ENCODE data around the gene TSC2.

TSC2 gene

GRCh38 chr16:2044541-2044940, 3.2 kb upstream of the TSC2 start:
- DNase-seq = no peak

GRCh38 chr16:2045965-2046892, 1.6 kb upstream of the TSC2 start:
- DNase-seq = no peak

GRCh38 chr16:2046893-2047329, 874 bp upstream of the TSC2 start:
- DNase-seq = no peak

- no peak for DNase-seq
Measured at GRCh38 chr16:2048116-2048543, 345 bp downstream of the TSC2 start.

GRCh38 chr16:2053211-2053610, 5.4 kb downstream of the TSC2 start:
- DNase-seq = no peak

- no peak for DNase-seq
Measured at GRCh38 chr16:2053897-2054296, 6.1 kb downstream of the TSC2 start.

- peak; percentile 94 for DNase-seq
Measured at GRCh38 chr16:2054543-2055245, 6.9 kb downstream of the TSC2 start.

- no peak for DNase-seq
Measured at GRCh38 chr16:2056077-2056476, 8.3 kb downstream of the TSC2 start.

GRCh38 chr16:2056681-2057407, 9.1 kb downstream of the TSC2 start:
- DNase-seq = no peak

- no peak for DNase-seq
Measured at GRCh38 chr16:2057438-2057837, 9.7 kb downstream of the TSC2 start.

GRCh38 chr16:2058420-2058819, 10.6 kb downstream of the TSC2 start:
- peak; percentile 53 for DNase-seq

- no peak for DNase-seq
Measured at GRCh38 chr16:2058872-2059271, 11.1 kb downstream of the TSC2 start.

- DNase-seq = no peak
Measured at GRCh38 chr16:2060346-2060745, 12.6 kb downstream of the TSC2 start.

GRCh38 chr16:2061023-2061422, 13.2 kb downstream of the TSC2 start:
- no peak for DNase-seq

GRCh38 chr16:2061526-2061925, 13.7 kb downstream of the TSC2 start:
- DNase-seq = no peak

GRCh38 chr16:2062801-2063200, 15.0 kb downstream of the TSC2 start:
- DNase-seq = no peak

GRCh38 chr16:2063861-2064260, 16.1 kb downstream of the TSC2 start:
- DNase-seq = no peak

GRCh38 chr16:2064368-2064945, 16.7 kb downstream of the TSC2 start:
- no peak for DNase-seq

GRCh38 chr16:2066139-2066538, 18.4 kb downstream of the TSC2 start:
- DNase-seq = no peak

GRCh38 chr16:2070576-2071453, 23.0 kb downstream of the TSC2 start:
- no peak for DNase-seq

- no peak for DNase-seq
Measured at GRCh38 chr16:2071454-2072202, 23.8 kb downstream of the TSC2 start.
